HepG2 (cell line): ENCODE results near the gene TJP3. TPM values are rescaled to one million over a fixed set of nuclear protein-coding genes. Genes with fewer than 3 reads are reported as not detected.

Experiments
- ATAC-seq: fragments of 200-7000 bp; cut with Tn5 transposase; 3 replicates; pipeline ENCODE4 v1.9.1; 2020; ENCODE audit warnings: mild to moderate bottlenecking, moderate library complexity
- BruUV-seq: library from RNA; stranded (reverse); fragments of 400-500 nt; replicated peaks from 2 replicates; lab custom pipeline; 2021; lab: Mats Ljungman, UMichigan
- CTCF ChIA-PET: fragments of 300-600 bp; formaldehyde crosslinking; extraction: SDS; loops from one replicate; lab custom pipeline; 2021; ENCODE audit warnings: low total read pairs, inconsistent platforms, low intra/inter-chr PET ratio; lab: Yijun Ruan, JAX
- POLR2A ChIA-PET: fragments of 350-600 bp; sonication (Branson Sonifier 250); formaldehyde crosslinking; loops from one replicate; lab custom pipeline; 2020; ENCODE audit warnings: antibody characterized with exemption, inconsistent platforms; lab: Yijun Ruan, JAX
- DNase-seq: peaks from one replicate; pipeline ENCODE4 v3.0.0-alpha.2; 2015; ENCODE audit warnings: low spot score
- FAIRE-seq: peaks from 3 replicates; lab custom pipeline; 2011; peaks lifted over from hg19 to GRCh38; lab: Jason Lieb, UNC
- H2AFZ ChIP-seq: one replicate; pipeline ENCODE4 v1.6.1; 2011; ENCODE audit warnings: low read length, inconsistent platforms
- H3K27ac ChIP-seq: fragments of 300-600 bp; 3 replicates; pipeline ENCODE4 v1.8.0; 2011; ENCODE audit warnings: mixed run types, mild to moderate bottlenecking, mixed read lengths, low read length, inconsistent platforms; ENCODE audit not compliant: insufficient read depth; ENCODE audit errors: extremely low read length
- H3K27me3 ChIP-seq, 2 experiments: fragments of 200-600 bp in 1 of 2; 2 replicates in 1 of 2; 3 replicates in 1 of 2; pipeline versions ENCODE4 v1.6.0 to v1.8.0; 2011; ENCODE audit warnings: low read length in 2 of 2, mild to moderate bottlenecking in 2 of 2, moderate library complexity in 2 of 2, inconsistent platforms in 1 of 2; ENCODE audit not compliant: insufficient read depth in 2 of 2, control insufficient read depth in 1 of 2
- H3K36me3 ChIP-seq, 2 experiments: fragments of 200-600 bp in 1 of 2; replicated peaks in 1 of 2; 2 replicates in 1 of 2; 3 replicates in 1 of 2; pipeline versions ENCODE4 v1.5.1 to v1.8.0; 2011; ENCODE audit warnings: low read length in 2 of 2, inconsistent platforms in 1 of 2; ENCODE audit not compliant: insufficient read depth in 2 of 2, control insufficient read depth in 1 of 2
- H3K4me1 ChIP-seq: 2 replicates; pipeline ENCODE4 v1.5.1; 2012; ENCODE audit warnings: low read length, inconsistent platforms; ENCODE audit not compliant: insufficient read depth
- H3K4me2 ChIP-seq: 2 replicates; pipeline ENCODE4 v1.6.0; 2011; ENCODE audit warnings: low read depth, low read length, inconsistent platforms
- H3K4me3 ChIP-seq, 3 experiments: fragments of 200-600 bp in 1 of 3; sonication (generic), shearing (Covaris generic) in 1 of 3; replicated peaks in 1 of 3; 2 replicates each; pipeline ENCODE4 v1.5.1; 2011 to 2016; ENCODE audit warnings: low read length in 3 of 3, inconsistent platforms in 2 of 3, low read depth in 2 of 3, mild to moderate bottlenecking in 2 of 3, control low read depth in 1 of 3, mixed read lengths in 1 of 3; ENCODE audit not compliant: insufficient read depth in 1 of 3
- H3K79me2 ChIP-seq: one replicate; pipeline ENCODE4 v1.6.1; 2011; ENCODE audit warnings: low read length, inconsistent platforms; ENCODE audit not compliant: insufficient read depth
- H3K9ac ChIP-seq: 2 replicates; pipeline ENCODE4 v1.6.0; 2011; ENCODE audit warnings: mild to moderate bottlenecking, low read depth, low read length, inconsistent platforms; ENCODE audit not compliant: insufficient read depth
- H3K9me3 ChIP-seq: 2 replicates; pipeline ENCODE4 v1.5.1; 2012; ENCODE audit warnings: mild to moderate bottlenecking, low read length
- H4K20me1 ChIP-seq: 2 replicates; pipeline ENCODE4 v1.6.0; 2011; ENCODE audit warnings: inconsistent platforms, mild to moderate bottlenecking, low read length, moderate library complexity; ENCODE audit not compliant: insufficient read depth
- CBX2 ChIP-seq, 2 experiments: fragments of 200-600 bp in 1 of 2; sonication (generic); formaldehyde crosslinking in 1 of 2; IDR thresholded peaks; 2 replicates each; pipeline versions ENCODE4 v1.7.0 to v1.8.1; 2018 to 2022; ENCODE audit warnings: low read depth in 2 of 2, low read length in 1 of 2, mild to moderate bottlenecking in 1 of 2, missing genetic modification reagents in 1 of 2
- ELF3 ChIP-seq: IDR thresholded peaks from 2 replicates; pipeline ENCODE4 v1.6.1; 2016; ENCODE audit warnings: missing genetic modification reagents, missing compliant biosample characterization
- GABPA ChIP-seq, 2 experiments: IDR thresholded peaks; 2 replicates each; pipeline ENCODE4 v1.6.1; 2011 to 2016; ENCODE audit warnings: low read depth in 2 of 2, low read length in 1 of 2, missing biosample characterization in 1 of 2, missing genetic modification characterization in 1 of 2
- KLF13 ChIP-seq: sonication (generic); formaldehyde crosslinking; IDR thresholded peaks from 2 replicates; pipeline ENCODE4 v1.4.0; 2020; ENCODE audit warnings: mild to moderate bottlenecking, missing genetic modification reagents
- POLR2AphosphoS5 ChIP-seq: IDR thresholded peaks from 2 replicates; pipeline ENCODE4 v1.6.1; 2012; ENCODE audit warnings: low read depth, low read length
- RBM22 ChIP-seq: fragments of 200-400 bp; formaldehyde crosslinking; optimal IDR thresholded peaks from 2 replicates; pipeline ENCODE3; 2017; ENCODE audit warnings: mild to moderate bottlenecking, low read length, moderate library complexity
- RNF2 ChIP-seq: fragments of 450-650 bp; conservative IDR thresholded peaks from 2 replicates; pipeline ENCODE4 v1.6.1; 2016; ENCODE audit warnings: low read depth
- SAFB2 ChIP-seq: sonication (generic); formaldehyde crosslinking; IDR thresholded peaks from 2 replicates; pipeline ENCODE4 v1.5.1; 2020; ENCODE audit warnings: missing genetic modification reagents, low read depth, mild to moderate bottlenecking, borderline replicate concordance
- SP140L ChIP-seq: sonication (generic); formaldehyde crosslinking; IDR thresholded peaks from 2 replicates; pipeline ENCODE4 v1.4.0; 2020; ENCODE audit warnings: missing genetic modification reagents, borderline replicate concordance
- STAT5B ChIP-seq: sonication (generic); formaldehyde crosslinking; IDR thresholded peaks from 2 replicates; pipeline ENCODE4 v1.4.0; 2020; ENCODE audit warnings: missing genetic modification reagents
- TBP ChIP-seq: sonication (generic); formaldehyde crosslinking; IDR thresholded peaks from 2 replicates; pipeline ENCODE4 v1.5.0; 2020; ENCODE audit warnings: missing genetic modification reagents
- U2AF1 ChIP-seq: fragments of 200-400 bp; formaldehyde crosslinking; optimal IDR thresholded peaks from 2 replicates; pipeline ENCODE3; 2017; ENCODE audit warnings: mild to moderate bottlenecking, low read depth, low read length
- ZIK1 ChIP-seq: sonication (generic); formaldehyde crosslinking; IDR thresholded peaks from 2 replicates; pipeline ENCODE4 v1.5.0; 2020; ENCODE audit warnings: mild to moderate bottlenecking, low read depth, missing genetic modification reagents, borderline replicate concordance
- ZKSCAN1 ChIP-seq: fragments of 150-350 bp; IDR thresholded peaks from 2 replicates; pipeline ENCODE4 v1.6.1; 2014; ENCODE audit warnings: low read length
- ZNF142 ChIP-seq: sonication (generic); formaldehyde crosslinking; IDR thresholded peaks from 2 replicates; pipeline ENCODE4 v1.4.0; 2020; ENCODE audit warnings: missing genetic modification reagents
- ZNF235 ChIP-seq: sonication (generic); formaldehyde crosslinking; IDR thresholded peaks from 2 replicates; pipeline ENCODE4 v1.8.1; 2023; ENCODE audit warnings: mild to moderate bottlenecking, missing genetic modification reagents, borderline replicate concordance
- ZNF256 ChIP-seq: sonication (generic); formaldehyde crosslinking; conservative IDR thresholded peaks from 2 replicates; pipeline ENCODE4 v1.4.0; 2020; ENCODE audit warnings: missing genetic modification reagents
- ZNF614 ChIP-seq: IDR thresholded peaks from 2 replicates; pipeline ENCODE4 v1.6.1; 2018; ENCODE audit warnings: missing biosample characterization, missing genetic modification reagents, inconsistent platforms, borderline replicate concordance
- WGBS: methylation state at CpG from one replicate; pipeline ENCODE4 v1.1.6; 2017; ENCODE audit warnings: low lambda C conversion rate; 5-methylcytosine and 5-hydroxymethylcytosine counted together
- in situ Hi-C: cut with HindIII; loops from 2 replicates; pipeline ENCODE4 v1.10.0; 2017; ENCODE audit warnings: low pct_unique_long_range_greater_than_20kb; ENCODE audit not compliant: extremely low pct_ligation_motif_present
- intact Hi-C: fragments of 100-400 bp; cut with micrococcal nuclease; formaldehyde crosslinking; loops from one replicate; pipeline ENCODE4 v1.10.0; 2022; ENCODE audit not compliant: unreplicated experiment
- polyA plus RNA-seq, 8 experiments: library from polyadenylated mRNA; depleted of rRNA in 3 of 8; stranded (reverse) in 7 of 8; unstranded in 1 of 8; fragments of >200 nt; fragmentation: Illumina TruSeq in 4 of 8; extraction: Trizol in 4 of 8; gene quantifications; 2 replicates each; pipeline versions ENCODE4 v1.2.1 to v1.2.3, GENCODE V29; 2011 to 2016; ENCODE audit warnings: low read depth in 4 of 8, missing spikeins in 1 of 8, mixed read lengths in 1 of 8; ENCODE audit not compliant: insufficient read depth in 1 of 8
- total RNA-seq, 5 experiments: library from RNA; depleted of rRNA; stranded (reverse); fragments of >200 nt; fragmentation: Illumina TruSeq; extraction: Trizol; gene quantifications; 2 replicates each; pipeline ENCODE4 v1.2.3, GENCODE V29; 2016; ENCODE audit warnings: low read depth in 1 of 5

The TJP3 gene
- total and polyA plus RNA-seq, 2 of the 13 experiments (the other 11 are each of a cell fraction or from before 2014, with no cell fraction given) = 2.3 to 21.5 TPM

GRCh38 chr19:3774621-3775373, 66.6 kb downstream of the TJP3 start:
- 51% methylated on average over 9 of the region's 25 CpGs for WGBS

More at GRCh38 chr19:3774621-3775373, 66.6 kb downstream of the TJP3 start:
- Histone ChIP-seq H3K79me2 (no peaks in the 10 kb centered on the region), H4K20me1 (no peaks in the 10 kb centered on the region), H3K4me2 (no peak overlapping the region), H3K4me3 (no peak overlapping the region), H3K36me3 (no peaks in the 10 kb centered on the region), H3K27me3 (peaks cover 0 to 19% of the 10 kb centered on the region in 2 experiments; a peak in 3 of 5 replicates), H3K9ac (no peak overlapping the region), H3K4me1 (no peaks in the 10 kb centered on the region), H2AFZ (no peak overlapping the region), H3K9me3 (no peaks in the 10 kb centered on the region), H3K27ac (no peak overlapping the region)
- in situ Hi-C loops = no loop called here
- ATAC-seq = no peak
- BruUV-seq = no TSS peak
- CTCF ChIA-PET = no interaction called here
- no peak for FAIRE-seq
- no peak for DNase-seq
- POLR2A ChIA-PET = no interaction called here
- intact Hi-C loops = no loop called here
- no peak for TF ChIP-seq POLR2AphosphoS5
- TF ChIP-seq GABPA (IDR thresholded peaks at IDR 0.05; ENCODE audit: low read depth, low read length) = no peak
- no peak for TF ChIP-seq GABPA (CRISPR knock-in tag; IDR thresholded peaks at IDR 0.05; ENCODE audit: low read depth)
- TF ChIP-seq U2AF1 = no peak
- no peak for TF ChIP-seq RBM22
- no peak for TF ChIP-seq ZNF614 (CRISPR knock-in tag)
- TF ChIP-seq KLF13 (CRISPR knock-in tag) = no peak
- no peak for TF ChIP-seq ZIK1 (CRISPR knock-in tag)
- no peak for TF ChIP-seq ZKSCAN1
- no peak for TF ChIP-seq ZNF142
- TF ChIP-seq ZNF235 (CRISPR knock-in tag) = no peak
- no peak for TF ChIP-seq RNF2
- no peak for TF ChIP-seq SAFB2 (CRISPR knock-in tag)
- no peak for TF ChIP-seq SP140L (CRISPR knock-in tag)
- no peak for TF ChIP-seq CBX2 (IDR thresholded peaks at IDR 0.05; ENCODE audit: low read depth, low read length)
- no peak for TF ChIP-seq CBX2 (CRISPR knock-in tag; IDR thresholded peaks at IDR 0.05; ENCODE audit: low read depth)
- no peak for TF ChIP-seq ZNF256 (CRISPR knock-in tag)
- no peak for TF ChIP-seq TBP (CRISPR knock-in tag)
- no peak for TF ChIP-seq STAT5B (CRISPR knock-in tag)
- TF ChIP-seq ELF3 (CRISPR knock-in tag) = no peak
